K562 (cell line): ENCODE data around the gene RNF151. TPM values are rescaled to one million over a fixed set of nuclear protein-coding genes. Genes with fewer than 3 reads are reported as not detected.
A peak's percentile ranks its signal among the peaks of the same experiment; 100 is the strongest.

ENCODE experiments used
- ATAC-seq: fragments of 200-7000 bp; cut with Tn5 transposase; 3 replicates; pipeline ENCODE4 v1.9.1; 2020; ENCODE audit warnings: moderate library complexity
- BruUV-seq: library from RNA; stranded (reverse); fragments of 400-500 nt; replicated peaks from 2 replicates; lab custom pipeline; 2021; lab: Mats Ljungman, UMichigan
- CTCF ChIA-PET: fragments of 300-600 bp; formaldehyde crosslinking; extraction: SDS; loops from one replicate; lab custom pipeline; 2021; ENCODE audit warnings: low intra/inter-chr PET ratio; lab: Yijun Ruan, JAX
- POLR2A ChIA-PET: fragments of 300-600, 350-650 bp; sonication (Branson Sonifier 250); formaldehyde crosslinking; extraction: SDS; loops from one replicate; lab custom pipeline; 2021; ENCODE audit warnings: antibody characterized with exemption, inconsistent platforms; lab: Yijun Ruan, JAX
- DNase-seq, 4 experiments: peaks; one replicate each; pipeline versions ENCODE4 v3.0.0 to v3.0.0-alpha.2; 2011 to 2018; ENCODE audit warnings: low spot score in 3 of 4, mixed read lengths in 3 of 4; ENCODE audit errors: extremely low read depth in 1 of 4
- FAIRE-seq: peaks from 2 replicates; lab custom pipeline; 2011; peaks lifted over from hg19 to GRCh38; lab: Jason Lieb, UNC
- H2AFZ ChIP-seq: 2 replicates; pipeline ENCODE4 v1.6.0; 2011; ENCODE audit warnings: low read depth, low read length, control low read depth, inconsistent platforms
- H3K27ac ChIP-seq: fragments of 200-600 bp; 3 replicates; pipeline ENCODE4 v1.8.0; 2011; ENCODE audit warnings: low read depth, mild to moderate bottlenecking, control low read depth, inconsistent platforms, low read length, moderate library complexity, mixed read lengths; ENCODE audit errors: extremely low read depth
- H3K27me3 ChIP-seq, 2 experiments: fragments of 300-600 bp in 1 of 2; 2 replicates in 1 of 2; 3 replicates in 1 of 2; pipeline versions ENCODE4 v1.6.0 to v1.8.0; 2011; ENCODE audit warnings: inconsistent platforms in 2 of 2, low read length in 2 of 2, mild to moderate bottlenecking in 1 of 2, mixed read lengths in 1 of 2, moderate library complexity in 1 of 2; ENCODE audit not compliant: control insufficient read depth in 2 of 2, insufficient read depth in 2 of 2
- H3K36me3 ChIP-seq: fragments of 300-600 bp; 3 replicates; pipeline ENCODE4 v1.8.0; 2011; ENCODE audit warnings: mild to moderate bottlenecking, low read length, inconsistent platforms; ENCODE audit not compliant: control insufficient read depth, insufficient read depth
- H3K4me1 ChIP-seq, 2 experiments: fragments of 200-600 bp in 1 of 2; replicated peaks in 1 of 2; 2 replicates in 1 of 2; 3 replicates in 1 of 2; pipeline versions ENCODE4 v1.5.1 to v1.8.0; 2011; ENCODE audit warnings: inconsistent platforms in 2 of 2, low read length in 2 of 2, mild to moderate bottlenecking in 1 of 2, mixed read lengths in 1 of 2, moderate library complexity in 1 of 2; ENCODE audit not compliant: control insufficient read depth in 2 of 2, insufficient read depth in 2 of 2
- H3K4me2 ChIP-seq: 2 replicates; pipeline ENCODE4 v1.6.1; 2011; ENCODE audit warnings: low read length, control low read depth, inconsistent platforms, mixed read lengths; ENCODE audit not compliant: insufficient read depth
- H3K4me3 ChIP-seq: fragments of 200-600 bp; sonication (generic), shearing (Covaris generic); 2 replicates; pipeline ENCODE4 v1.5.1; 2016; ENCODE audit warnings: control low read depth, inconsistent platforms
- H3K79me2 ChIP-seq: fragments of 200-600 bp; 3 replicates; pipeline ENCODE4 v1.8.0; 2011; ENCODE audit warnings: low read length, inconsistent platforms; ENCODE audit not compliant: control insufficient read depth, insufficient read depth
- H3K9ac ChIP-seq, 2 experiments: 2 replicates each; pipeline versions ENCODE4 v1.6.0 to v1.6.1; 2011; ENCODE audit warnings: low read depth in 2 of 2, low read length in 2 of 2, control low read depth in 1 of 2, inconsistent platforms in 1 of 2, mild to moderate bottlenecking in 1 of 2, mixed read lengths in 1 of 2; ENCODE audit not compliant: insufficient read depth in 1 of 2
- H3K9me1 ChIP-seq: one replicate; pipeline ENCODE4 v1.6.0; 2011; ENCODE audit warnings: inconsistent platforms, mild to moderate bottlenecking, low read length, moderate library complexity; ENCODE audit not compliant: control insufficient read depth, insufficient read depth
- H3K9me3 ChIP-seq: replicated peaks from 2 replicates; pipeline ENCODE4 v1.5.1; 2011; ENCODE audit warnings: low read depth, low read length, inconsistent platforms; ENCODE audit not compliant: control insufficient read depth, insufficient read depth
- H4K20me1 ChIP-seq: replicated peaks from 2 replicates; pipeline ENCODE4 v1.6.1; 2011; ENCODE audit warnings: low read length, inconsistent platforms, mixed read lengths; ENCODE audit not compliant: control insufficient read depth, insufficient read depth
- CREM ChIP-seq: IDR thresholded peaks from 2 replicates; pipeline ENCODE4 v1.6.1; 2014; ENCODE audit warnings: antibody characterized with exemption, low read depth
- CTBP1 ChIP-seq: fragments of 450-650 bp; IDR thresholded peaks from 2 replicates; pipeline ENCODE4 v1.6.1; 2016; ENCODE audit warnings: borderline replicate concordance
- HLTF ChIP-seq: fragments of 450-650 bp; IDR thresholded peaks from 2 replicates; pipeline ENCODE4 v1.6.1; 2016
- MAZ ChIP-seq, 2 experiments: fragments of 450-650 bp in 1 of 2; sonication (generic) in 1 of 2; formaldehyde crosslinking; IDR thresholded peaks in 1 of 2; conservative IDR thresholded peaks in 1 of 2; 2 replicates each; pipeline versions ENCODE4 v1.4.0 to v1.5.0; 2020; ENCODE audit warnings: mild to moderate bottlenecking in 1 of 2, missing genetic modification reagents in 1 of 2
- MTA3 ChIP-seq: fragments of 450-650 bp; formaldehyde crosslinking; IDR thresholded peaks from 2 replicates; pipeline ENCODE4 v1.6.1; 2017; ENCODE audit warnings: mild to moderate bottlenecking, borderline replicate concordance
- NRF1 ChIP-seq, 2 experiments: fragments of 450-650 bp; IDR thresholded peaks in 1 of 2; conservative IDR thresholded peaks in 1 of 2; 2 replicates each; pipeline ENCODE4 v1.6.1; 2014; ENCODE audit warnings: mild to moderate bottlenecking in 2 of 2
- RBM14 ChIP-seq: fragments of 200-400 bp; formaldehyde crosslinking; IDR thresholded peaks from 2 replicates; pipeline ENCODE4 v1.6.1; 2018; ENCODE audit warnings: low read depth, mild to moderate bottlenecking, low read length, moderate library complexity, borderline replicate concordance; ENCODE audit not compliant: insufficient read depth
- RFX1 ChIP-seq: fragments of 450-650 bp; IDR thresholded peaks from 2 replicates; pipeline ENCODE4 v1.6.1; 2016; ENCODE audit warnings: mild to moderate bottlenecking, moderate library complexity
- RHOXF2B ChIP-seq: fragments of 250-450 bp; sonication (Bioruptor Pico); conservative IDR thresholded peaks from 2 replicates; pipeline ENCODE4 v1.5.1; 2021
- SMAD1 ChIP-seq: fragments of 150-350 bp; IDR thresholded peaks from 2 replicates; pipeline ENCODE4 v1.6.1; 2014; ENCODE audit warnings: low read length, low read depth; ENCODE audit not compliant: partially characterized antibody
- SP2 ChIP-seq: IDR thresholded peaks from 2 replicates; pipeline ENCODE4 v1.6.1; 2011; ENCODE audit warnings: mild to moderate bottlenecking, low read depth, low read length, moderate library complexity; ENCODE audit not compliant: poor library complexity, severe bottlenecking; ENCODE audit errors: extremely low read depth
- STAT5A ChIP-seq: IDR thresholded peaks from 2 replicates; pipeline ENCODE4 v1.6.1; 2012; ENCODE audit warnings: low read length, inconsistent platforms, borderline replicate concordance
- TFAM ChIP-seq: fragments of 250-450 bp; sonication (Bioruptor Pico); conservative IDR thresholded peaks from 2 replicates; pipeline ENCODE4 v1.5.0; 2021; ENCODE audit warnings: mild to moderate bottlenecking, moderate library complexity
- THRAP3 ChIP-seq: fragments of 450-650 bp; IDR thresholded peaks from 2 replicates; pipeline ENCODE4 v1.6.1; 2016; ENCODE audit warnings: mild to moderate bottlenecking, inconsistent platforms, borderline replicate concordance
- TRIM24 ChIP-seq, 2 experiments: fragments of 450-650 bp; IDR thresholded peaks; 2 replicates each; pipeline ENCODE4 v1.6.1; 2016
- XRCC4 ChIP-seq: IDR thresholded peaks from one replicate; pipeline ENCODE4 v1.6.1; 2011; ENCODE audit not compliant: insufficient read depth, insufficient read length; ENCODE audit errors: extremely low read depth
- XRCC5 ChIP-seq: fragments of 200-400 bp; formaldehyde crosslinking; IDR thresholded peaks from 2 replicates; pipeline ENCODE4 v1.6.1; 2017; ENCODE audit warnings: low read depth, mild to moderate bottlenecking, low read length
- ZC3H11A ChIP-seq: IDR thresholded peaks from 2 replicates; pipeline ENCODE4 v1.6.1; 2012; ENCODE audit warnings: low read depth, low read length, improper control_type of control experiment
- ZNF212 ChIP-seq: fragments of 450-650 bp; formaldehyde crosslinking; IDR thresholded peaks from 2 replicates; pipeline ENCODE4 v1.4.0; 2020; ENCODE audit warnings: mild to moderate bottlenecking
- ZNF384 ChIP-seq: IDR thresholded peaks from 2 replicates; pipeline ENCODE4 v1.6.1; 2012; ENCODE audit warnings: low read depth, low read length, improper control_type of control experiment
- ZNF79 ChIP-seq: fragments of 250-450 bp; sonication (Bioruptor Pico); IDR thresholded peaks from 2 replicates; pipeline ENCODE4 v1.4.0; 2020; ENCODE audit warnings: low read depth, mild to moderate bottlenecking, moderate library complexity
- WGBS: fragments of 100-300 bp; shearing (Covaris generic); methylation state at CpG from one replicate; pipeline ENCODE4 v1.1.6; 2016; ENCODE audit warnings: low coverage, mixed read lengths; ENCODE audit not compliant: insufficient coverage; ENCODE audit errors: missing lambda C conversion rate; 5-methylcytosine and 5-hydroxymethylcytosine counted together
- in situ Hi-C: fragments of 300-500 bp; cut with MboI; formaldehyde crosslinking; loops from 4 replicates; pipeline ENCODE4 v1.15.0; 2018; ENCODE audit warnings: inconsistent platforms, mixed read lengths
- intact Hi-C: fragments of 100-400 bp; cut with micrococcal nuclease; formaldehyde crosslinking; loops from 2 replicates; pipeline ENCODE4 v1.14.2; 2022
- polyA plus RNA-seq, 8 experiments: library from polyadenylated mRNA; depleted of rRNA in 4 of 8; stranded (reverse) in 5 of 8; unstranded in 3 of 8; fragments of >200 nt; fragmentation: Nextera tagmentation in 2 of 8; fragmentation: Illumina TruSeq in 1 of 8; extraction: Ambion mirVana in 2 of 8; extraction: Trizol in 1 of 8; gene quantifications; 2 replicates each; pipeline versions ENCODE4 v1.2.1 to v1.2.3, GENCODE V29; 2011 to 2014; ENCODE audit warnings: inconsistent platforms in 1 of 8, missing spikeins in 1 of 8
- total RNA-seq, 7 experiments: library from RNA; depleted of rRNA in 6 of 7; stranded (reverse); fragments of >200 nt in 6 of 7; fragmentation: Illumina TruSeq in 2 of 7; extraction: Trizol in 2 of 7; gene quantifications; 2 replicates each; pipeline versions ENCODE4 v1.2.1 to v1.2.3, GENCODE V29; 2011 to 2021; ENCODE audit warnings: low replicate concordance in 1 of 7
- TF ChIP-seq, protein P1 (sequence below): sonication (generic); formaldehyde crosslinking; IDR thresholded peaks from 2 replicates; pipeline ENCODE4 v1.8.0; 2022; ENCODE audit warnings: missing genetic modification reagents, mild to moderate bottlenecking, moderate library complexity, borderline replicate concordance

The RNF151 gene
- total and polyA plus RNA-seq, 9 of the 15 experiments (the other 6 are each of a cell fraction or from before 2014, with no cell fraction given): not detected

DNA sequence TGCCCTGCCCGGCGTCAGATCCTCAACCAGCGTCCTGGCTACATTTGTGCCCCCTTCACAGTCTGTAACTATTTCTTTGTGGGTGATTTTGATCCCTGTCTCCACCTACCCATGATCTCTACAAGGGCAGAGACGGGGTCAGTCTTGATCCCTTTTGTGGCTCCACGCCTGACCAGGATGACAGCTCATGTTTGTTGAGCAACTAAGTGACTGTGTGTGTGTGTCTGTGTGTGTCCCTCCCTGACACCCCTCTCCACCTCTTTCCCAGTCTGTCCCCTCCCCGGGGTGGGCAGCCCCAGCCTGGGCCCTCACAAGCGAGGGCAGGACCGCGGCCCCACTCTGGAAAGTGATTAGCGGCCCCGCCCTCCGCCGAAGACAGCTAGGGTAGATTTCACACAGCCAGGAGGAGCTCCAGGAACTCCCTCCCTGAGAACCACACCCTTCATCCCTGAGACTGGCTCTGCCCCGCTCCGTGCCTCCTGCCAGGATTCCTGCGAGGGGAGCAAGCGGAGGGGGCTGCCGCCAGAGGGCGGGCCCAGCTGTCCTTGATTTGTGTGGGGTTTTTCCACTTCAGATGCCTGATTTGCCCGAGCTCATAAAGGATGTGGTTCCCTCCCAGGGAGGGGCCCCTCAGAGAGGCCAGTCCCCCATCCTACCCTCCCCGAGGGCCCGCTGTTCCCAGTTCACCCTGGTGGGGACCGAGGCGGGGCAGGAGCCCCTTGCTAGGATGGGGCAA, 43.2 kb upstream of the RNF151 start (continued):
- peak; percentile 19; the same call in 1 of the 2 replicates for TF ChIP-seq CTBP1
- TF ChIP-seq, protein P1, sequence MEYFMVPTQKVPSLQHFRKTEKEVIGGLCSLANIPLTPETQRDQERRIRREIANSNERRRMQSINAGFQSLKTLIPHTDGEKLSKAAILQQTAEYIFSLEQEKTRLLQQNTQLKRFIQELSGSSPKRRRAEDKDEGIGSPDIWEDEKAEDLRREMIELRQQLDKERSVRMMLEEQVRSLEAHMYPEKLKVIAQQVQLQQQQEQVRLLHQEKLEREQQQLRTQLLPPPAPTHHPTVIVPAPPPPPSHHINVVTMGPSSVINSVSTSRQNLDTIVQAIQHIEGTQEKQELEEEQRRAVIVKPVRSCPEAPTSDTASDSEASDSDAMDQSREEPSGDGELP (CRISPR knock-in tag): peak; percentile 38; the same call in 1 of the 2 replicates
- peak in 1 of 2 experiments; percentile 55; a peak in 1 of 4 replicates for TF ChIP-seq MAZ (CRISPR knock-in tag; conservative IDR thresholded peaks at IDR 0.05 in 1 of 2, IDR thresholded peaks at IDR 0.05 in 1 of 2)
- 0 out of 2 replicates have a peak, but pooled peaks have one; percentile 24 for TF ChIP-seq MTA3
- TF ChIP-seq SP2: no peak

DNA sequence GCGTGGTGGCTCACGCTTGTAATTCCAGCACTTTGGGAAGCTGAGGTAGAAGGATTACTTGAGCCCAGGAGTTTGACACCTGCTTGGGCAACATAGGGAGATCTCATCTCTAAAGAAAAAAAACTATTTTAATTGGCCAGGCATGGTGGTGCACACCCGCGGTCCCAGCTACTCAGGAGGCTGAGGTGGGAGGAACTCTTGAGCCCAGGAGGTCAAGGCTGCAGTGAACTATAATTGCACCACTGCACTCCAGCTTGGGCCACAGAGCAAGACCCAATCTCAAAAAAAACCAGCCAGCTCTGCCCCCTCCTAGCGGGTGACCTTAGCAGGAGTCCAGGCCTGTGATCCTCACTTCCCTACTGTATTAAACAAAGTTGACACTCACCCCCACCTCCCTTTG, 42.6 kb upstream of the RNF151 start:
- H3K9ac ChIP-seq: no peak overlapping the region
- H3K4me2 ChIP-seq: no peak overlapping the region
- peaks cover 6 to 12% of the 10 kb centered on the region in 2 experiments; a peak in 3 of 5 replicates for H3K27me3 ChIP-seq
- TF ChIP-seq STAT5A (no peak), RFX1 (no peak), ZNF212 (CRISPR knock-in tag) (no peak), CREM (no peak), ZC3H11A (no peak), SMAD1 (no peak), HLTF (no peak), XRCC5 (no peak), TRIM24 (IDR thresholded peaks at IDR 0.05) (no peak), RBM14 (no peak), RHOXF2B (CRISPR knock-in tag) (no peak), NRF1 (conservative IDR thresholded peaks at IDR 0.05 in 1 of 2, IDR thresholded peaks at IDR 0.05 in 1 of 2) (no peak), ZNF384 (no peak), THRAP3 (no peak), ZNF79 (no peak), TFAM (no peak), XRCC4 (no peak)

More for the DNA sequence above, 42.6 kb upstream of the RNF151 start:
- WGBS: 64% methylated on average over 5 of the region's 5 CpGs
- Histone ChIP-seq H2AFZ (no peak overlapping the region), H4K20me1 (0 out of 2 replicates have a peak, but pooled peaks cover 11% of the 10 kb centered on the region), H3K79me2 (no peaks in the 10 kb centered on the region), H3K4me1 (peaks cover 13 to 45% of the 10 kb centered on the region in 2 experiments; a peak in 4 of 5 replicates), H3K27ac (no peak overlapping the region), H3K9me3 (no peaks in the 10 kb centered on the region), H3K36me3 (no peaks in the 10 kb centered on the region), H3K4me3 (no peak overlapping the region), H3K9me1 (no peaks in the 10 kb centered on the region)
- no peak for FAIRE-seq
- intact Hi-C loops: no loop called here
- in situ Hi-C loops: no loop called here
- CTCF ChIA-PET: no interaction called here
- no peak for DNase-seq
- no peak for ATAC-seq
- no TSS peak for BruUV-seq
- POLR2A ChIA-PET: interaction anchor here (0.8 to 1.2 kb wide), 4 partner anchors 20 to 149 kb away, joined by 3 to 5 read pairs (median 4); partner anchors contain the start of gene RPS2
